Neural progenitor cell (in vitro differentiated cells): ENCODE results near the gene RAB34.

ENCODE experiments used
- CTCF ChIP-seq: fragments of 200-600 bp; sonication (generic); IDR thresholded peaks from 2 replicates; pipeline ENCODE4 v1.5.1; 2017; ENCODE audit warnings: antibody characterized with exemption, mild to moderate bottlenecking
- EZH2phosphoT487 ChIP-seq: fragments of 200-600 bp; sonication (generic); IDR thresholded peaks from 2 replicates; pipeline ENCODE4 v1.6.1; 2017; ENCODE audit warnings: antibody characterized with exemption

GRCh38 chr17:28675490-28675889 is 42.2 kb downstream of the RAB34 start:
- TF ChIP-seq CTCF = no peak
- TF ChIP-seq EZH2phosphoT487 = no peak
